Neural progenitor cell (in vitro differentiated cells): ENCODE data around the gene DEAF1. TPM values are rescaled to one million over a fixed set of nuclear protein-coding genes. Genes with fewer than 3 reads are reported as not detected.
A peak's percentile ranks its signal among the peaks of the same experiment; 100 is the strongest.
"Not testable (repeated sequence)": the region's sequence is repeated elsewhere in the genome, so short reads cannot be mapped to it uniquely, and the experiment has no call there.

Source experiments
- DNase-seq: peaks from one replicate; pipeline ENCODE4 v3.0.0-alpha.2; 2016; ENCODE audit warnings: low spot score
- H2AFZ ChIP-seq: fragments of 200-600 bp; sonication (generic); replicated peaks from 2 replicates; pipeline ENCODE4 v1.6.1; 2016; ENCODE audit warnings: antibody characterized with exemption
- H3F3A ChIP-seq: fragments of 200-600 bp; sonication (generic); 2 replicates; pipeline ENCODE4 v1.6.1; 2016; ENCODE audit warnings: antibody characterized with exemption, low read depth
- H3K27ac ChIP-seq: fragments of 200-600 bp; sonication (generic); 2 replicates; pipeline ENCODE4 v1.5.1; 2016; ENCODE audit warnings: mild to moderate bottlenecking
- H3K27me3 ChIP-seq: fragments of 200-600 bp; sonication (generic); 2 replicates; pipeline ENCODE4 v1.6.1; 2016; ENCODE audit warnings: mild to moderate bottlenecking, moderate library complexity
- H3K36me3 ChIP-seq: fragments of 200-600 bp; sonication (generic); 2 replicates; pipeline ENCODE4 v1.5.1; 2016
- H3K4me1 ChIP-seq: fragments of 200-600 bp; sonication (generic); 2 replicates; pipeline ENCODE4 v1.6.1; 2016; ENCODE audit warnings: mixed run types
- H3K4me2 ChIP-seq: fragments of 200-600 bp; sonication (generic); 2 replicates; pipeline ENCODE4 v1.6.1; 2016
- H3K4me3 ChIP-seq: fragments of 200-600 bp; sonication (generic); 2 replicates; pipeline ENCODE4 v1.5.1; 2016
- H3K79me2 ChIP-seq: fragments of 200-600 bp; sonication (generic); 2 replicates; pipeline ENCODE4 v1.6.1; 2016; ENCODE audit warnings: low read depth
- H3K9ac ChIP-seq: fragments of 200-600 bp; sonication (generic); 2 replicates; pipeline ENCODE4 v1.6.1; 2016
- H3K9me3 ChIP-seq: fragments of 200-600 bp; sonication (generic); 2 replicates; pipeline ENCODE4 v1.5.1; 2016; ENCODE audit warnings: low read depth
- H4K20me1 ChIP-seq: fragments of 200-600 bp; sonication (generic); 2 replicates; pipeline ENCODE4 v1.6.1; 2016; ENCODE audit warnings: low read depth
- H3K27ac Mint-ChIP-seq: 3 replicates; pipeline ENCODE4 v1.8.0; 2021; ENCODE audit warnings: mixed read lengths
- H3K27me3 Mint-ChIP-seq: 2 replicates; pipeline ENCODE4 v1.8.0; 2022; ENCODE audit warnings: low read depth, mild to moderate bottlenecking, inconsistent platforms, moderate library complexity, mixed read lengths; ENCODE audit not compliant: insufficient read depth
- H3K36me3 Mint-ChIP-seq: 3 replicates; pipeline ENCODE4 v1.8.0; 2021; ENCODE audit warnings: mixed read lengths
- H3K4me1 Mint-ChIP-seq: 3 replicates; pipeline ENCODE4 v1.8.0; 2021; ENCODE audit warnings: mixed read lengths
- H3K4me3 Mint-ChIP-seq: 3 replicates; pipeline ENCODE4 v1.8.0; 2021; ENCODE audit warnings: mild to moderate bottlenecking, moderate library complexity, mixed read lengths
- H3K9me3 Mint-ChIP-seq: 3 replicates; pipeline ENCODE4 v1.8.0; 2020; ENCODE audit warnings: mixed read lengths
- EZH2 ChIP-seq: fragments of 200-600 bp; sonication (generic); IDR thresholded peaks from 2 replicates; pipeline ENCODE4 v1.6.1; 2017; ENCODE audit warnings: antibody characterized with exemption, mild to moderate bottlenecking, moderate library complexity
- EZH2phosphoT487 ChIP-seq: fragments of 200-600 bp; sonication (generic); IDR thresholded peaks from 2 replicates; pipeline ENCODE4 v1.6.1; 2017; ENCODE audit warnings: antibody characterized with exemption
- total RNA-seq: library from RNA; depleted of rRNA; stranded (reverse); fragments of >200 nt; gene quantifications from 2 replicates; pipeline ENCODE4 v1.2.3, GENCODE V29; 2015; ENCODE audit warnings: low replicate concordance
- TF ChIP-seq, protein P1 (sequence below): fragments of 200-600 bp; sonication (generic); IDR thresholded peaks from 2 replicates; pipeline ENCODE4 v1.5.1; 2017; ENCODE audit warnings: antibody characterized with exemption, mild to moderate bottlenecking

DEAF1 gene
- total RNA-seq, 1 donor from 2014 or later, result 38.4 TPM

DNA sequence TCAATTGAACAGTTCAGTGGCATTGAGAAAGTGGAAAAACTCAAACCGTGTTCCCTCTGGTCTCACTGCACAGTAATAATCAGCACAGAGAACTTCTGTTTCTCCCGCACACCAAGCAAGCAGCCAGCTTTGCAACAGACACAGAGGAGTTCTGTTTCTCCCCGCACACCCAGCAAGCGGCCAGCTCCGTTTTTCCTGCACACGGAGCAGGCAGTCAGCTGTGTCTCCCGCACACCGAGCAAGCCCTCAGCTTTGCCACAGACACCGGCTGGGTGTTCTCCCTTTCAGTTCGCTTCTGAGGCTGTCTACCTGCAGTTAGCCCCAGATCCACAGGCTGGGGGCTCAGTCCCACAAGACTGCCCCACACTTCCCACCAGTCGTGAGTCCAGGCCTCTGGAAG, 42.3 kb upstream of the DEAF1 start:
- Mint-ChIP-seq H3K27ac (peak overlapping the region; percentile 18), H3K27me3 (peaks cover 15% of the 10 kb centered on the region), H3K9me3 (peaks cover 13% of the 10 kb centered on the region), H3K36me3 (peaks cover 3% of the 10 kb centered on the region), H3K4me1 (peaks cover 21% of the 10 kb centered on the region), H3K4me3 (peak overlapping the region; percentile 72)
- DNase-seq, result no peak
- Histone ChIP-seq H3K79me2 (no peaks in the 10 kb centered on the region), H3K27ac (no peak overlapping the region), H3K9me3 (no peaks in the 10 kb centered on the region), H2AFZ (no peak overlapping the region), H3K9ac (no peak overlapping the region), H3F3A (peaks cover 4% of the 10 kb centered on the region), H3K36me3 (no peaks in the 10 kb centered on the region), H3K27me3 (no peaks in the 10 kb centered on the region), H3K4me1 (no peaks in the 10 kb centered on the region), H3K4me3 (no peak overlapping the region), H4K20me1 (no peaks in the 10 kb centered on the region), H3K4me2 (no peak overlapping the region)
- no peak for TF ChIP-seq EZH2
- TF ChIP-seq EZH2phosphoT487, result no peak
- TF ChIP-seq, protein P1, sequence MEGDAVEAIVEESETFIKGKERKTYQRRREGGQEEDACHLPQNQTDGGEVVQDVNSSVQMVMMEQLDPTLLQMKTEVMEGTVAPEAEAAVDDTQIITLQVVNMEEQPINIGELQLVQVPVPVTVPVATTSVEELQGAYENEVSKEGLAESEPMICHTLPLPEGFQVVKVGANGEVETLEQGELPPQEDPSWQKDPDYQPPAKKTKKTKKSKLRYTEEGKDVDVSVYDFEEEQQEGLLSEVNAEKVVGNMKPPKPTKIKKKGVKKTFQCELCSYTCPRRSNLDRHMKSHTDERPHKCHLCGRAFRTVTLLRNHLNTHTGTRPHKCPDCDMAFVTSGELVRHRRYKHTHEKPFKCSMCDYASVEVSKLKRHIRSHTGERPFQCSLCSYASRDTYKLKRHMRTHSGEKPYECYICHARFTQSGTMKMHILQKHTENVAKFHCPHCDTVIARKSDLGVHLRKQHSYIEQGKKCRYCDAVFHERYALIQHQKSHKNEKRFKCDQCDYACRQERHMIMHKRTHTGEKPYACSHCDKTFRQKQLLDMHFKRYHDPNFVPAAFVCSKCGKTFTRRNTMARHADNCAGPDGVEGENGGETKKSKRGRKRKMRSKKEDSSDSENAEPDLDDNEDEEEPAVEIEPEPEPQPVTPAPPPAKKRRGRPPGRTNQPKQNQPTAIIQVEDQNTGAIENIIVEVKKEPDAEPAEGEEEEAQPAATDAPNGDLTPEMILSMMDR, result no peak

DNA sequence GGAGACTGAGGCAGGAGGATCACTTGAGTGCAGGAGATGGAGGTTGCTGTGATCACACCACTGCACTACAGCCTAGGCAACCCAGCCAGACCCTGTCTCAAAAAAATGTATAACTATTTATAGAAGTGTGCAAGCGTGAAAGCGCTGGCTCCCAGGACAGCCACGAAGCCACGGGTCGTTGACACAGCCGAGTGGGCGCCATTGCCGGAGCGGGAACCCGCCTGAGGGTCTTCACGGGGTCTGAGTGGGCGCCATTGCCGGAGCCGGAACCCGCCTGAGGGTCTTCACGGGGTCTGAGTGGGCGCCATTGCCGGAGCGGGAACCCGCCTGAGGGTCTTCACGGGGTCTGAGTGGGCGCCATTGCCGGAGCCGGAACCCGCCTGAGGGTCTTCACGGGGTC, 39.5 kb upstream of the DEAF1 start:
- not testable (repeated sequence) for H3K36me3 ChIP-seq, H3K36me3 Mint-ChIP-seq, H3K9me3 ChIP-seq, DNase-seq, H3K27me3 ChIP-seq, H3K4me2 ChIP-seq, H3K27ac Mint-ChIP-seq, H4K20me1 ChIP-seq, H3K79me2 ChIP-seq, H3F3A ChIP-seq, H3K9ac ChIP-seq, H3K4me3 Mint-ChIP-seq, H3K4me1 ChIP-seq, H3K27ac ChIP-seq, H3K4me3 ChIP-seq, H2AFZ ChIP-seq
- Mint-ChIP-seq H3K9me3 (peaks cover 13% of the 10 kb centered on the region), H3K27me3 (peaks cover 17% of the 10 kb centered on the region), H3K4me1 (peaks cover 21% of the 10 kb centered on the region)

DNA sequence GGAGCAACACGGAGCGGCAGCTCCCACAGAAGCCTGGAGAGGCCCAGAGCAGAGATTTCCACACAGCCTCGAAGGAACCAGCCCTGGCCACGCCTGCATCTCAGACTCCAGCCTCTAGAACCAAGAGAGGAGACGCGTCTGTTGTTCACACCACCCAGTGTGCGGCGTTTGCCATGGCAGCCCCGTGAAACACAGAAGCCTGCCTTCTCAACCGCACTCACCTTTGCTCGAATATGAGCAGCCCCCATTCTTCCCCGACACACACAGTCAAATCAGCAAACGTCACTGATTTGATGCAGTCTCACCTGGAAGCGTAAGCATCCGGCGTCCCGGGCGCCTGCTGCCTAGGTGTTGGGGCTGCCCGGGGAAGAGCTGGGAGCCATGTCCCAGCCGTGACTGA, 38.0 kb upstream of the DEAF1 start:
- Histone ChIP-seq H3K4me2 (no peak overlapping the region), H3K27me3 (no peaks in the 10 kb centered on the region), H2AFZ (no peak overlapping the region), H3K4me1 (no peaks in the 10 kb centered on the region), H3K79me2 (no peaks in the 10 kb centered on the region), H3K27ac (no peak overlapping the region), H3K4me3 (no peak overlapping the region), H3K9me3 (no peaks in the 10 kb centered on the region), H3F3A (no peaks in the 10 kb centered on the region), H4K20me1 (no peaks in the 10 kb centered on the region), H3K9ac (no peak overlapping the region), H3K36me3 (no peaks in the 10 kb centered on the region)
- Mint-ChIP-seq H3K9me3 (peaks cover 13% of the 10 kb centered on the region), H3K27me3 (peaks cover 15% of the 10 kb centered on the region), H3K27ac (no peak overlapping the region), H3K4me3 (no peak overlapping the region), H3K4me1 (peaks cover 14% of the 10 kb centered on the region), H3K36me3 (peaks cover 3% of the 10 kb centered on the region)
- DNase-seq, result no peak
- TF ChIP-seq EZH2phosphoT487 (no peak), EZH2 (no peak)
- TF ChIP-seq, protein P1, result no peak

DNA sequence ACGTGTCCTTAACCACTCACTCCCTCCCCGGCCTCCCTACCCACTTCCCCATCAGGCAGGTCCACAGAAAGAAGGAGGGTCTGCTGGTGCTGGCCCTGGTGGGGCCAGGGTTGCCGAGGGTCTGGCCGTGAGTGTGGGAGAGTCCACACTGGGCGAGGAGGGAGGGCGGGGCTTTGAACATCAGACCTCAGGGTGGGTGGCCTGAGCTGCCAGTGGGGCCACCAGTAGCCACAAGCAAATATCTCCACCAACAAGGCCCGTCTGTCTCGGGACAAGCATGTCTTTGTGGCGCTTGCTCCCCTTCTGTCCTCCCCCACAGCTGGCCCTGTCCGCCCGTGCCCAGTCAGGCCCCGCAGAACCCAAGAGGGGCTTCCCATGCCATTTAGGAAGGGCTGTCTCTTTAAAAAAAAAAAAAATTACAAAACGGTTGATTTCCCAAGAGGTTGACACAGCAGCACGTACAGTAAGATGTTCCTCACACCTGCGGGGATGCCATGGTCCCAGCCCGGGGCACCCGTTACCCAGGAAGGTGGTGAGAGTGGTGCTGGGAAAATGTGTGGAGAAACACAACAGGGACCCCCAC, 34.6 kb upstream of the DEAF1 start:
- Mint-ChIP-seq H3K4me3 (peak overlapping the region; percentile 57), H3K9me3 (peaks cover 9% of the 10 kb centered on the region), H3K27ac (no peak overlapping the region), H3K4me1 (peaks cover 5% of the 10 kb centered on the region), H3K36me3 (no peaks in the 10 kb centered on the region), H3K27me3 (peaks cover 22% of the 10 kb centered on the region)
- Histone ChIP-seq H3K79me2 (no peaks in the 10 kb centered on the region), H3K4me3 (no peak overlapping the region), H3K9me3 (no peaks in the 10 kb centered on the region), H3K4me2 (no peak overlapping the region), H4K20me1 (peaks cover 5% of the 10 kb centered on the region), H2AFZ (no peak overlapping the region), H3K36me3 (no peaks in the 10 kb centered on the region), H3K4me1 (peaks cover 7% of the 10 kb centered on the region), H3K9ac (no peak overlapping the region), H3K27me3 (peaks cover 33% of the 10 kb centered on the region), H3K27ac (no peak overlapping the region), H3F3A (peaks cover 5% of the 10 kb centered on the region)
- TF ChIP-seq EZH2, result no peak
- no peak for TF ChIP-seq EZH2phosphoT487
- TF ChIP-seq, protein P1, result no peak
- no peak for DNase-seq
